Measurements from ENCODE around the gene MEI1.
"Not testable (repeated sequence)": the region's sequence is repeated elsewhere in the genome, so short reads cannot be mapped to it uniquely, and the experiment has no call there.

MEI1 gene

DNA sequence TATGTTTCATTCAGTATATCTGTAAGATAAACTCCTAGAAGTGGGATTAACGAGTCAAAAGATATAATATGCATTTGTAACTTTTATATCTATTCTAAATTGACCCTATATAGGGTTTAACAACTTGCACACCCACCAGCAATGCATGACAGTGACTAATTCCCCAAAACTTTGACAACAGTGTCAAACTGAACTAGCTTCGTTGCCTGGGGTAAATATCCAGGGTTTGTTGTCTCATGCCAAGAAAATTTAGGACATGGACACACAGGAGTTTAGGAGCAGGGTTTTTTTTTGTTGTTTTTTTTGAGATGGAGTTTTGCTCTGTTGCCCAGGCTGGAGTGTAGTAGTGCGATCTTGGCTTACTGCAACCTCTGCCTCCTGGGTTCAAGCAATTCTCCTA lies 15.7 kb upstream of the MEI1 start:
- no peak for DNase-seq

DNA sequence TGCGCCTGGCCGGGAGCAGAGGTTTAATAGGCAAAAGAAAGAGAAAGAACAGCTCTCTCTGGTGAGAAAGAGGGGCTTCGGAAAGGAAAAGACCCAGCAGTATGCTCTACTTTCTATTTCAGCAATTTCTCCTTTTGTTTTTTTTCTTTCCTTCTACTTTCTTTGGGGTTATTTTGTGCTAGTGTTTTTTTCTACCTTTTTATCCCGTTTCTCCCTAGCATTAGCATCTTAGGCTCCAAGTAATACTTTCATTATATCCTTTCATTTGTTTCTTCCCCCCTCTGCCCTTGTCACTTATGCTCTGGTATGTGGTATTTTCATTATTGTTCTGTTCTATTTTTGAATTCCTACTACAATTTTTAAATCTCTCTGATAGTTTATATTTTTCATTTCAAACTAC lies 15.1 kb upstream of the MEI1 start:
- DNase-seq: no peak

DNA sequence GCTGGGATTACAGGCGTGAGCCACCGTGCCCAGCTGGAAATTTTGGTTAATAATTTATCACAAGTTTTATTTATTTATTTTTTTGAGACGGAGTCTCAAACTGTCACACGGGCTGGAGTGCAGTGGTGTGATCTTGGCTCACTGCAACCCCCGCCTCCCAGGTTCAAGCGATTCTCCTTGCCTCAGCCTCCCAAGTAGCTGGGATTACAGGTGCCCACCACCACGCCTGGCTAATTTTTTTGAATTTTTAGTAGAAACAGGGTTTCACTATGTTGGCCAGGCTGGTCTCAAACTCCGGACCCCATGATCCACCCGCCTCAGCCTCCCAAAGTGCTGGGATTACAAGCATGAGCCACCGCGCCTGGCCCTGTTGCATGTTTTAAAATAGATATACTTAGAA lies 12.4 kb upstream of the MEI1 start:
- not testable (repeated sequence) for DNase-seq

DNA sequence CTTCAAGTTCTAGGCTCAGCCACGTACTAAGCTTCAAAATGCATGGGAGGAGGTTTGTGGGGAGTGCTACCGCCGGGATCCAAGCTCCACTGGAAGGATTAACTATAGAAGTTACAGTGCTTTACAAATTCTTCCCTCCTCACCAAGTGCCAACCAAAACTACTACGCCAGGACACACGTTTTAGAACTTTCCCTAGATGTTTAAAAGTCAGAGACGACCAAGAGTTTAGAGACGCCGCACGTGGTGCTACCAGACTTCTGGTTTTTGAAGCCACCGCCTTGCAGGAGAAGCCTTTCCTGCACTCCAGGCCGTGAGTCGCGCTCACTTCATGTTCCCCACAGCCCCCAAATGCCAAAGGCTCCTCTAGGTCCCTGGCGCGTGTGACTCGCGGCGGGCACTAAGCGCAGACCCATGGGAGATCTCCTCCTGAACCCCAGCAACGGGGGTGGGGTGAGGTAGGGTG lies 11.4 kb upstream of the MEI1 start:
- no peak for DNase-seq

DNA sequence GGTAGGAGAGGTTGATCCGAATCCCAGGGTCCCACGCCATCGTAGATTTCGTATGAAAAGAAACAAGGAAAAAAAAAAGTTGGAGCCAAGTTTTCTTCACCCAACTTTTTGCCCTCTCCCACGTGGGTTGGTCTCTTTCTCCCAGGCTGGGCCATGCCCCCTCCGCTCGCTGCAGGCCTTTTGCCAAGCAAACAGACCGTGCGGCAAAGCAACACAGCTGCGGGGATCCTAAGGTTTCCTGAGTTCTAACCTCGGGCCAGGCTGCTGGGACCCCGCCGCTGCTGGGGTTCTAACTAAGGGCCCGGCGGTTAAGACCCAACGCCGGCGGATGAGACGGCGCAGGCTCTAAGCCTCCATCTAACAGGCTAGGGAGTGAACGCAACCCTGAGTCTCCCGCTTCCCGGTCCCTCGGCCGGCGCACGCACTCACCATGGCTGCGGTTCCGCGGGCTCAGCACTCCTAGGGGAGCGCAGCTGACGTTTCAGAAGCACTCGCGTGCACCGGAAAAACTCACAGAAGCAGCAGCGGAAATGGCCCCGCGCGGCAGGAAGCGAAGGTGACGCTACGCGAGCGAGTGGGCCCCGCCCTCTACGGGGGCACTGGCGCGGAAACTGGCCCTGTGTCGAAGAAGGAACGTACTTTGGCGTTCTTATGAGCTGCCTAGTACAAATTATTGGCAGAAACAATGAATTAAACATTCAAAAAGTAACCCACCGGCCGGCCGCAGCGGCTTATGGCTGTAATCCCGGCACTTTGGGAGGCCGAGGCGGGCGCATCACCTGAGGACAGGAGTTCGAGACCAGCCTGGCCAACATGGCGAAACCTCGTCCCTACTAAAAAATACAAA lies 10.7 kb upstream of the MEI1 start, which contains the start of gene SNU13:
Gene SNU13, minus strand, starts transcription at position 503 of the 847 bp plus-strand sequence. Its CDS starts 71 bp downstream, at position 432.
- DNase-seq: peak; percentile 78

DNA sequence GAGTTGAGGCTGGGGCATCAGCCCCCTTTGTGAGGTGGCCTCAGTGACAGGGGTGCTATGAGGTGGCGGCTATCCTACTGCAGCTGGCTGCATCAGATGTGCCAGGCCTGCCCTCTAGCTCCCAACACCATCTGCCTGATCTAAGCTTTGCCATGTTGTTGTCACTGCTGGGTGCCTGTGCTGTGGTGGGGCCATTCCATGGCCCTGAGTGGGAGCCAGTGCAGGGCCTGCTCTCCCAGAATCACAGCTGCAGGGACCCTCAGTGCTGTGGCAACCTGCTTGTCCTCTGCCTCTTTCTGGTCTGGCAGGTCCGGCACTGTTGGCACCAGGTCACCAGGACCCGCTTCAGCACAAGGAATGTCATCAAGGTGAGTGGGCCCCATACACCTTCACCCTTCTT lies 8.8 kb upstream of the MEI1 start:
- no peak for DNase-seq

DNA sequence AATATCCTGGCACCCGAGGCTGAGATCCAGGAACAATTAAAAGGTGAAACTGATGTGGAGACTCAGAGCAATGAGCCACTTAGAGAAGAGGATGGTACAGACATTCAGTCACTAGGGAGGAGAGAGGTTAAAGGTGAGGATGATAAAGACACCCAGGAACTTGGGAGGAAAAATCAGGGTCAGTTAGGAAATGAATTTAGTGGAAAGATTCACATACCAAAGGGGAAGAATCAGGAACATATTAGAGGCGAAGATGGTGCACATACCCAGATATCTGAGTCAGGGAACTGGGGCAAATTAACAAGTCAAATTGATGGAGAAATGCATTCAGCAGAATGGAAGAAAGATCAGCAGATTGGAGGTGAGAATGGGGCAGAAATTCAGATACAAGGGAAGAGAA lies 4.1 kb upstream of the MEI1 start:
- DNase-seq: no peak

DNA sequence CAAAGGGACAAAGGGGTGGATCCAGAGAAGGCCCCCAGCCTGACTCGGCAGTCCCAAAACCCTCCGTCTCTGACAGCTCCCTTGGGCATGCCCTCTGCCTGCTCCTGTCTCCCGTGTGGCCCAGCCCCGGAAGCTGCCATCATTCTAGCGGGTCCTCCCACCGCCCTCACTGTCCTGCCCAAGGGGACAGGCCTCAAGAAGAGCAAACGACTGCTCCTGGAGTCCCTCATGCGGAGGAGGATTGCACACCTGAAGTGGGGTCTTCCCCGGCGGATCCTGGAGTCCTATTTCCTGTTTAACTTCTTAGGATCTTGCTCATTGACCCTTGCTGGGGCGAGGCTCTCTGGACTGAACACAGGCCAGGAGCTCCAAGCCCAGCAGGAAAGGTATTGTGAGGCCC lies 2.6 kb upstream of the MEI1 start:
- DNase-seq: no peak

DNA sequence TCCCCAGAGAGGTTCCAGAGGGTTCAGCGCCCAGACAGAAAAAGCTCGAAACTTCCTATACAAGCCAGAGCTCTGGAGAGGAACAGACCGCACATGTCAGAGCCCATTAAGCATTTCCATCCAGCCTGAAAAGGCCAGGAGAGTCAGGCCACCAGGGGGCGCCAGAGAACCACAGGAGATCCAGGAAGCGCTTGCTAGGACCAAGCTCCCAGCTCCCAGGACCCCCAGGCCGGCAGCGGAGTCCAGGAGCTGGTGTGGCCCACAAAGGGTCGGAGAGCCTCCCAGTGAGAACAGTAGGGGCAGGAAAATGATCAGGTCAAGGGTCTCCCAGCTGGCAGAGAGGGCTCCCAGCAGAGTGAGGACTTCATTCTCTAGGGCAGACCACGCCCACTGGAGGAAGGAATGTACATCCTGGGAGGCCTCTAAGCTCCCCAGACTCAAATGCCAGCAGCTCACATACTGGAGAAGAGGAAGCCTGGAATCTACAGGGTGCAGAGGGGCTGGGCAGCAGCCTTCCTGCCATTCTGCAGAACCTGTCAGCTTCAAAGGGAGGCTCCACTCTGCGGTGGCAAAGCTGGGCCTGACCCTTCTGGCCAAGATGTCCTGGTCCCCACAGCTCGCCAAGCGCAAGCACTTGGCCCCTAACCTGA lies 2.1 kb upstream of the MEI1 start:
- DNase-seq: peak; percentile 63

DNA sequence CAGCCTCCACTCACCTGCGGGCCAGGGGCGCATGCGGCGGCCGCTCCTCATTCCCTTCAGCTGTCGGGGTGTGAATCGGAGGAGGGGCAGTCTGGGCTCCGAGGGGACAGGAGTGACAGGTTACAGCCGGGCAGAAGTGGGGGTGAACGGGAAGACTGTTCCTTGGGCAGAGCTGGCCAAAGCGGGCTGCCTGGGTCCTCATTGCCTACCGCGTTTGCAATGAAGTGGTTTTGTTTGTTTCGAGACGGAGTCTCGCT lies 733 bp downstream of the MEI1 start:
- no peak for DNase-seq

DNA sequence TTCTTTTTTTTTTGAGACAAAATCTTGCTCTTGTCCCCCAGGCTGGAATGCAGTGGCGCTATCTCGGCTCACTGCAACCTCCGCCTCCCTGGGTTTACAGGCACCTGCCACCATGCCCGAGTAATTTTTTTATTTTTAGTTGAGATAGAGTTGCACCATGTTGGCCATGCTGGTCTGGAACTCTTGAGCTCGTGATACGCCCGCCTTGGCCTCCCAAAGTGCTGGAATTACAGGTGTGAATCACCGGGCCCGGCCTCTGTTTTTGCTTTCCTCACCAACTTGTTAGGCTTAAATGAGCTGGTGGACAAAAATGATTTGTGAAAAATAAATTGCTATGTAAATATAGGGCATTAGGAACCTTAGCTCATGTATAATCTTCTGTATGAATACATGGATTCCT lies 3.5 kb downstream of the MEI1 start:
- DNase-seq: no peak

DNA sequence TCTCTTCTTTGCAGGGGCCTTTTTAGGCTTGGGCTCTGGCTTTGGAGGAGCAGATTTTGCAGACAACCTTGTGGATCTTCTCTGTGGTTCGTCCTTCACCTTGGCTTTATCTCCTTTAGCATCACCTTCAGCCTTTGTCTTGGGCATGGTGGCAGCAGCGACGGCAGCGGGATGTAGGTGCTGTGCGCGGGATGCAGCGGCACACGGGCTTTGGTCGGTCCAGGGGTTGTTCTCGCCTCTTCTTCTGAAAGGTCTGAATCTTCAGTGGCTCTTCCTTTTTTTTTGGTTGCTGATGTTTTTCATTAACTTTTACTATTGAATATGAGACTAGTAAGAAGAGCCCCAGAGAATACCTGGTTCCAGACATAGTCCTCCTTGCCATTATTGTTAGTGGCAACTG lies 10.0 kb downstream of the MEI1 start:
- no peak for DNase-seq

DNA sequence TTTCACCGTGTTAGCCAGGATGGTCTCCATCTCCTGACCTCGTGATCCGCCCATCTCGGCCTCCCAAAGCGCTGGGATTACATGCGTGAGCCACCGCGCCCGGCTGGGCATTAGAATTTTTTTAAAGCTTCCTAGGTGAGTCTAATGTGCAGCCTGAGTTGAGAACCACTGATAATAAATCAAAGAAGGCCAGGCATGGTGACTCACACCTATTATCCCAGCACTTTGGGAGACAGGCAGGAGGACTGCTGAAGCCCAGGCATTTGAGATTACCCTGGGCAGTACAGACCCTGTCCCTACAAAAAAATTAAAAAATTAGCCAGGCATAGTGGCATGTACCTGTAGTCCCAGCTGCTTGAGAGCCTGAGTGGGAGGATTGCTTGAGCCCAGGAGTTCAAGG lies 13.7 kb downstream of the MEI1 start:
- no peak for DNase-seq

DNA sequence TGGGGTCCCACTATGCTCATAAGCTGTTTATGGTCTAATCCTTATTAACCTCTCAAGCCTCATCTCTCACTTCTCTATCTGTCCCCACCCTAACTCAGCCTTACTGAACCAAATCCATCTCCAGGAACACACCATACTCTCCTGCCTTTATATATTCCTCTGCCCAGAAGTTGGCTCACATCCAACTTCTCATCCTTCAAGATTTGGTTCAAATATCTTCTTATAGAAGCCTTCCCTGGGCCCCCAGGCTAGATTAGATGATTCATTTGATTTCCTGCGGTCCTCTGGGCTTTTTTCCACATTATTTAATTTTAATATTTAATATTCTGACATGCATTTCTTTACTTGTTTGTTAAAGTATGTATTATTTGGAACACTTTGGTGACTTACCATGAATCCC lies 23.2 kb downstream of the MEI1 start:
- no peak for DNase-seq

DNA sequence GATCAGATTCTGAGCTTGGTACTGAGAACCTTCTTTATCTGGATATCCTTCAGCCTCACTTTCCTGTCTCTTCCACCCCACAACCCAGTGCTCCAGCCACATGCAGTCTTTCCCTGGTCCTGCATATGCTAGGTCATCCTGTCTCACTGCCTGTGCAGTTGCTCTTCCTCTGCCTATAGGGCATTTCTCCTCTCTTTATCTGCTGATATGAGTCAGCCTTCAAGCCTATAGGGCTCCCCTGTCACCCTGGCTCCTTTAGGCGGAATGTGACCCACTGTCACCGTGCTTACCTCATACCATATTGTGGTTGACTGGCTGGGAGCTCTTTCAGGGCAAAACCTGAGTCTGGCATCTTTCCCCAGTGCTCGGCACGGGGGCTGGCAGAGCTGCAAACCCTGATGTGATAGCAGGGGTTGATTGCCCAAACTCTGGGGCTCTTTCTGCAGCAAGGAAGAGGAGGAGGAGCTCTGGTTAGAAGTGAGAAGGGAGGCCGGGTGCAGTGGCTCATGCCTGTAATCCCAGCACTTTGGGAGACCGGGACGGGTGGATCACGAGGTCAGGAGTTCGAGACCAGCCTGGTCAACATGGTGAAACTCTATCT lies 26.3 kb downstream of the MEI1 start:
- no peak for DNase-seq

DNA sequence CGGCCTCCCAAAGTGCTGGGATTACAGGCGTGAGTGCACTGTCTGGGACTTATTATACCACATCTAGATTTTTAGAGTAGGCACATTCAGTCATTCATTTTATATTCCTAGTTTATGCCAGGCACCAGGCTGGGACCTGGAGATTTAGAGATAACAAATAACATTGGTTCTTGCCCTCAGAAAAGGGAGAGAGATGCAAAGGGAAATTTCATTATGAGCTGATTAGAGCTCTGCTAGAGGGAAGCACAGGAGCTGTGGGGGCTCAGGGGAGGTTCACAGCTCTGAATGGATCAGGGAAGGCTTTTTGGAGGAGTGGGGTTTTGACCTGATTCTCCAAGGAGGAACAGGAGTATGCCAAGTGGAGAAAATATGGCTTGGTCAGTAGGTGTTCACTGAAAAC lies 32.3 kb downstream of the MEI1 start:
- no peak for DNase-seq

DNA sequence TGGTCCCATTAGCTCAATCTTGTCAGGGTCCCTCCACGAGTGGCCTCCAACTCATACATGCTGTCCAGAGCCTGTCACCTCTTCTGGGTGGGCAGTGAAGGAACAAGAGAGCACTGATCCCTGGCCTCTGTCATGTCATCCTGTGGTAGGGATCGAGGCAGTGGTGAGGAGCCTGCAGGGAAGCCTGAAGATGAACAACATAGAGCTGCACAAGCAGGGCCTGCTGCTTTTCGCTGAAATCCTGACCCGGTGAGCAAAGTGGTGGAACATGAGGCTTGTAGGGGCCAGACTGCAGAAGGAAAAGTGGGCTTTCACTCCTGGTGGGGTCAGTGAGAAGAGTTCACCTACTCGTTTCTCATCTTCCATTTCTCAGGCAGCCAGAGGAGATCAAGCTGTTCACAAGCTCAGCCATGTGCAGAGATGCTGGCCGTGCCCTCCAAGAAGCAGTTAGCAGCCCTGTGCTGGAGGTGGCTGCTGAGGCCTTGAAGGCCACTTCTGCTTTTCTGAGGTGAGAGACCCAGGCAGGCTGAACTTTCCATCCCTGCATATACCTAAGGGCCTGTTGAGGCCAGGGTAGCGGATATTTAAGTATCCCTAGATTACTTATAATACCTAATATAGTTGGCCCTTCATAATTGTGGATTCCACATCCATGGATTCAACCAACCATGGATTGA lies 32.9 kb downstream of the MEI1 start:
- no peak for DNase-seq

DNA sequence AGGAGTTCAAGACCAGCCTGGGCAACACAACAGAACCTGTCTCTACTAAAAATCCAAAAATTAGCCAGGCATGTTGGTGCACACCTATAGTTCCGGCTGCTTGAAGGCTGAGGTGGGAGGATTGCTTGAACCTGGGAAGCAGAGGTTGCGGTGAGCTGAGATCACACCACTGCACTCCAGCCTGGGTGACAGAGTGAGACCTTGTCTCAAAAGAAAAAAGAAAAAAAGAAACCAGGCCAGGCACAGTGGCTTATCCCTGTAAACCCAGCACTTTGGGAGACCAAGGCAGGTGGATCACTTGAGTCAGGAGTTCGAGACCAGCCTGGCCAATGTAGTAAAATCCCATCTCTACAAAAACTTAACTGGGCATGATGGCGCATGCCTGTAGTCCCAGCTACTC lies 33.9 kb downstream of the MEI1 start:
- DNase-seq: not testable (repeated sequence)

DNA sequence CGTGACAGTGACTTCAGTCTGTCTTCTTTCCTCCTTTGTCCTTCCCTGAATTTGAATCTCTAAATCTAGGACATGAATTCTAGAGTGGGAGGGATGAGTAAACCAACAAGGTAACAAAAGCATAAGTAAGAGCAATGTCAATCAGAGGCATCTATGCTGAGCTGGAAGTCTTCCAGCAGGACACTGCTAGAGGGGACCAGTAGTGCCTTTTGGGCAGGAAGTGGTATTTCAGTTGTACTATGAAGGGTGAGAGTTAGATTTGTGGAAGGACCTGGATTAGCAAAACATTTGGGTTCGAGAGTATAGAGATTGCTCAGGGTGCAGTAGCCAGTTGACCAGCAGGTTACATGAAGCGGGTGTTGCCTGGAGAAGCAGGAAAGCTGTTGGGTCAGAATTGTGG lies 40.3 kb downstream of the MEI1 start:
- no peak for DNase-seq

DNA sequence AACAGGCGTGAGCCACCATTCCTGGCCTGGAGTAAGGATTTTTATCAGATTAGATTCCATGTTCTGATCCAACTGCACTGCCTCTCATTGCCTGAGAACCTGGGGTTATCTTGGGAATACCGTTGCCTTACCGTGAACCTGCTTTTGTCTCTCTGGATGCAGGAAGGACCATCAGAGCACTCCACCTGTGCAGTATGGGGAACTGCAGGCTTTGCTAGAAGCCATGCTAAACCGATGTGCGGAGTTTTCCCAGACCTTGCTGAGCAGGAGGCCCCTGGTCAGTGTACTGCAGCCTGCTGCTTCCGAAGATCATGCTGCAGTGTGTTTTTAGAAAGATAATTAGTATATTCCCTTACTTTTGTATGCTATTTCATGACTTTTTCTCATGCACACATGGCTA lies 43.6 kb downstream of the MEI1 start:
- no peak for DNase-seq

DNA sequence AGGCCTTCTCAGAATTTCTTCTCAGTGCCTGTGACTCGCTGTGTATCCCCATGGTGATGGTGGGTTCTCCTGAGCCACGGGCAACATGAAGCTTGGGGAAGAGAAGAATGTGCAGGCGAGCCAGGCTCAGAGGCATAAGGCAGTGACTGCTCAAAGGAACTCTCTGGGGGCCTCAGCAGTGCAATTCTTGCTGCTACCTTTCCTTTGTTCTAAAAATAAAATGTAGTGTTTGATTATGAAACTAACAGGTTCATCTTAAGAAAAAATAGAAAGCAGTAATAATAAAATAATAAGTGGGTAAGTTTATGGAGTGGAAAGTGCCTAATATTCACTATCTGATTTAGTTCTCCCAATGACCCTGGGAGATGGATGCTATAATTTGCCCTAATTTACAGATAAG lies 46.7 kb downstream of the MEI1 start:
- DNase-seq: no peak

DNA sequence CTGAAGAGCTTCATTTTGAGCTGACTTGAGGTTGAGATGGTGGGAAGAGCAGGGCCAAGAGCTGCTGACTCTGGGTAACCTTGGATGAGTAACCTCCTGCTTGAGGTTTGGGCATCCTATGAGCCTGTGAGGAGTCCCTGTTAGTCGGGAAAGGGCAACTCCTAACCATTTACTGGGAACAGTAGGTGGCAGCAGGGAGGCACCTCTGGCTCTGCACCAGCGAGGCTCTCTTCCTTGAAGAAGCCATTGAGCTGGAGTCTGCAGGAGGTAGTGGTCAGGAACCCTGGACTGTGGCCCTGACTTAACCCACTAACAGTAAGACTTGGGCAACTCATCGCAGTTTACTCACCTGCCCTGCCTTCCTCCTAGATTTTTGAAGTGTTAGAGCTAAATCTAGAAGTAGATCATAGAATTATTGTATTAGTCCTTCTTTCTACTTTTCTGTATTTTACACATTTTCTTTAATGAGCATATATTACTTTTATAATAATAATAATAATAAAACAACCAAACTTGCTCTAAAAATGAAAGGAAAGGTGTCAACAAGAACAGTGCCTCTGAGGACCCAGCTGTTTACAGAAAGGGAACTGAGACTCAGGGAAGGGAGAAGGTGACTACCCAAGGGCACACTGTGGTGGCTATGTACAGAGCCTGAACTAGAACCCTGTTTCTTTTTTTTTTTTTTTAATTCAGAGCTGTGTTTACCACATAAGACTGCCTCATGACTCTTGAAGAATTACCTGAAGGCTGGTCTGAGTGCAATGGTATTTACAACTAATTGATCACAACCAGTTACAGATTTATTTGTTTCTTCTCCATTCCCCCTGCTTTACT lies 47.5 kb downstream of the MEI1 start:
- peak; percentile 56 for DNase-seq
